GM12878 (cell line): ENCODE data around the gene VCAM1. TPM values are rescaled to one million over a fixed set of nuclear protein-coding genes. Genes with fewer than 3 reads are reported as not detected.

Experiments used
- ATAC-seq: fragments of 200-7000 bp; cut with Tn5 transposase; 3 replicates; pipeline ENCODE4 v1.9.1; 2020; ENCODE audit warnings: mild to moderate bottlenecking, moderate library complexity
- BruUV-seq: library from RNA; stranded (reverse); fragments of 400-500 nt; replicated peaks from 2 replicates; lab custom pipeline; 2021; lab: Mats Ljungman, UMichigan
- CTCF ChIA-PET: fragments of 300-600 bp; sonication (Branson Sonifier 250); formaldehyde crosslinking; extraction: SDS; loops from one replicate; lab custom pipeline; 2021; ENCODE audit warnings: inconsistent platforms; lab: Yijun Ruan, JAX
- POLR2A ChIA-PET: fragments of 350-600 bp; formaldehyde crosslinking; extraction: SDS; loops from one replicate; lab custom pipeline; 2021; ENCODE audit warnings: inconsistent platforms; lab: Charles Lee
- RAD21 ChIA-PET: fragments of 300-600 bp; sonication (Branson Sonifier 250); formaldehyde crosslinking; loops from one replicate; lab custom pipeline; 2023; ENCODE audit warnings: antibody characterized with exemption; ENCODE audit not compliant: unreplicated experiment; lab: Charles Lee
- SMC1A ChIA-PET: fragments of 300-600 bp; sonication (Branson Sonifier 250); formaldehyde crosslinking; loops from one replicate; lab custom pipeline; 2023; ENCODE audit not compliant: unreplicated experiment, uncharacterized antibody; lab: Charles Lee
- DNase-seq: peaks from one replicate; pipeline ENCODE4 v3.0.0-alpha.2; 2011; ENCODE audit warnings: low read depth, low spot score
- FAIRE-seq: peaks from 3 replicates; lab custom pipeline; 2011; peaks lifted over from hg19 to GRCh38; lab: Jason Lieb, UNC
- H2AFZ ChIP-seq: 2 replicates; pipeline ENCODE4 v1.6.0; 2011; ENCODE audit warnings: low read depth, low read length, control low read depth; ENCODE audit not compliant: control insufficient read depth
- H3K27ac ChIP-seq: 2 replicates; pipeline ENCODE4 v1.5.1; 2011; ENCODE audit warnings: control low read depth; ENCODE audit not compliant: control insufficient read depth, insufficient read depth
- H3K27me3 ChIP-seq, 2 experiments: replicated peaks in 1 of 2; 2 replicates each; pipeline versions ENCODE4 v1.6.0 to v1.6.1; 2011; ENCODE audit warnings: low read length in 1 of 2; ENCODE audit not compliant: control insufficient read depth in 2 of 2, insufficient read depth in 2 of 2
- H3K36me3 ChIP-seq, 2 experiments: 2 replicates each; pipeline ENCODE4 v1.5.1; 2011; ENCODE audit warnings: low read length in 1 of 2; ENCODE audit not compliant: control insufficient read depth in 2 of 2, insufficient read depth in 2 of 2
- H3K4me1 ChIP-seq: 2 replicates; pipeline ENCODE4 v1.6.1; 2011; ENCODE audit warnings: mild to moderate bottlenecking, low read length, moderate library complexity, mixed read lengths; ENCODE audit not compliant: control insufficient read depth, insufficient read depth
- H3K4me2 ChIP-seq: 2 replicates; pipeline ENCODE4 v1.6.0; 2011; ENCODE audit warnings: control low read depth; ENCODE audit not compliant: control insufficient read depth, insufficient read depth
- H3K4me3 ChIP-seq: fragments of 200-600 bp; sonication (generic); 2 replicates; pipeline ENCODE4 v1.5.1; 2016
- H3K79me2 ChIP-seq: 2 replicates; pipeline ENCODE4 v1.6.0; 2011; ENCODE audit warnings: low read length; ENCODE audit not compliant: control insufficient read depth, insufficient read depth
- H3K9ac ChIP-seq: 2 replicates; pipeline ENCODE4 v1.8.0; 2011; ENCODE audit warnings: low read length, control low read depth, mixed read lengths; ENCODE audit not compliant: control insufficient read depth, insufficient read depth
- H3K9me3 ChIP-seq: replicated peaks from 3 replicates; pipeline ENCODE4 v1.5.1; 2011; ENCODE audit warnings: mild to moderate bottlenecking, low read length; ENCODE audit not compliant: control insufficient read depth, insufficient read depth
- H4K20me1 ChIP-seq: 2 replicates; pipeline ENCODE4 v1.6.0; 2011; ENCODE audit not compliant: control insufficient read depth, insufficient read depth
- ATF7 ChIP-seq: fragments of 450-650 bp; IDR thresholded peaks from 2 replicates; pipeline ENCODE4 v1.6.1; 2016; ENCODE audit warnings: low read depth, mild to moderate bottlenecking
- CBFB ChIP-seq: IDR thresholded peaks from 2 replicates; pipeline ENCODE4 v1.6.1; 2016; ENCODE audit warnings: antibody characterized with exemption, low read depth
- EP300 ChIP-seq, 2 experiments: fragments of 150-350 bp in 1 of 2; IDR thresholded peaks; 2 replicates each; pipeline ENCODE4 v1.6.1; 2011 to 2012; ENCODE audit warnings: low read depth in 2 of 2, low read length in 2 of 2, borderline replicate concordance in 1 of 2, improper control_type of control experiment in 1 of 2, inconsistent platforms in 1 of 2; ENCODE audit not compliant: control insufficient read depth in 1 of 2
- NR2C2 ChIP-seq: IDR thresholded peaks from 2 replicates; pipeline ENCODE4 v1.6.1; 2011; ENCODE audit warnings: borderline replicate concordance, low read depth; ENCODE audit not compliant: control insufficient read depth, insufficient read length
- PML ChIP-seq: IDR thresholded peaks from 2 replicates; pipeline ENCODE4 v1.6.1; 2012; ENCODE audit warnings: low read length, inconsistent platforms
- POLR2A ChIP-seq: IDR thresholded peaks from 2 replicates; pipeline ENCODE4 v1.6.1; 2011; ENCODE audit warnings: low read depth, mild to moderate bottlenecking, low read length
- RAD51 ChIP-seq: fragments of 450-650 bp; IDR thresholded peaks from 2 replicates; pipeline ENCODE4 v1.6.1; 2016; ENCODE audit warnings: moderate library complexity, mild to moderate bottlenecking, inconsistent platforms
- TARDBP ChIP-seq: IDR thresholded peaks from 2 replicates; pipeline ENCODE4 v1.6.1; 2016; ENCODE audit warnings: borderline replicate concordance
- TCF7 ChIP-seq: IDR thresholded peaks from 2 replicates; pipeline ENCODE4 v1.6.1; 2014; ENCODE audit warnings: antibody characterized with exemption, borderline replicate concordance
- ZNF274 ChIP-seq: IDR thresholded peaks from one replicate; pipeline ENCODE4 v1.8.0; 2011; ENCODE audit not compliant: insufficient read length, insufficient read depth
- ZZZ3 ChIP-seq: IDR thresholded peaks from 2 replicates; pipeline ENCODE4 v1.6.1; 2011; ENCODE audit warnings: low read depth; ENCODE audit not compliant: control insufficient read depth, insufficient read length
- in situ Hi-C: fragments of 300-500 bp; cut with MboI; formaldehyde crosslinking; loops from 9 replicates; pipeline ENCODE4 v1.14.3; 2018; ENCODE audit warnings: mixed read lengths
- intact Hi-C: fragments of 100-400 bp; cut with micrococcal nuclease; formaldehyde crosslinking; loops from one replicate; pipeline ENCODE4 v1.14.2; 2022; ENCODE audit not compliant: unreplicated experiment
- polyA plus RNA-seq, 11 experiments: library from polyadenylated mRNA; depleted of rRNA in 4 of 11; unstranded in 6 of 11; stranded (reverse) in 5 of 11; fragments of >200 nt; fragmentation: Nextera tagmentation in 4 of 11; fragmentation: Illumina TruSeq in 1 of 11; extraction: Ambion mirVana in 4 of 11; extraction: Trizol in 1 of 11; gene quantifications; 1 replicate in 1 of 11; 2 replicates in 10 of 11; pipeline versions ENCODE4 v1.2.1 to v1.2.3, GENCODE V29; 2011 to 2016; ENCODE audit warnings: inconsistent platforms in 2 of 11, missing spikeins in 2 of 11, low read depth in 1 of 11
- total RNA-seq, 4 experiments: library from RNA; depleted of rRNA in 3 of 4; stranded (reverse); fragments of >200 nt in 3 of 4; fragmentation: Illumina TruSeq in 1 of 4; extraction: Trizol in 1 of 4; gene quantifications; 2 replicates each; pipeline versions ENCODE4 v1.2.1 to v1.2.3, GENCODE V29; 2013 to 2021
- TF ChIP-seq, protein P1 (sequence below): fragments of 450-650 bp; IDR thresholded peaks from 2 replicates; pipeline ENCODE4 v1.6.1; 2017; ENCODE audit warnings: mild to moderate bottlenecking, moderate library complexity
- TF ChIP-seq, protein P2 (sequence below): IDR thresholded peaks from 2 replicates; pipeline ENCODE4 v1.6.1; 2012; ENCODE audit warnings: low read depth, low read length, improper control_type of control experiment
- TF ChIP-seq, protein P3 (sequence below): IDR thresholded peaks from 2 replicates; pipeline ENCODE4 v1.6.1; 2012; ENCODE audit warnings: low read depth, low read length, improper control_type of control experiment
- TF ChIP-seq, protein P4 (sequence below): IDR thresholded peaks from 2 replicates; pipeline ENCODE4 v1.6.1; 2012; ENCODE audit warnings: low read depth, low read length, improper control_type of control experiment

VCAM1 gene
- total and polyA plus RNA-seq, 10 of the 15 experiments (the other 5 are each of a cell fraction or from before 2014, with no cell fraction given), result 5.0 to 13.6 (median 7.4) TPM

DNA sequence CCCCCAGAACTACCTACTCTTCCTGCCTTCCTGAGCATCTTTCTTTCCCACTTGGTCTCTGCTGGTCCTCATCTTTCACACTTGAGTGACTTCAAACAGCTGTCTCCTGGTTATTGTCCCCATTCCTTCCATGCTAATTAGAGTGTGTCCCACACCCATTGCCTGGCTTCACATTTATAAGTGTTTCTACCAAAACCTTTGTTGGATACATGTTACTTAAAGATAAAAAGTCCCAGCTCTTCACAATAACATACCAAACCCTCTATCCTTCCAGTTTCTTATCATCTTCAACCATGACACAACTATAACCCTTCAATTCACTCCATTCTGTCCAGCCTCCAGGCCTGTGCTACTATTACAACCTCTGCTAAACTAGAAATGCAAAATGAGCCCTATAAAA lies 41.0 kb downstream of the VCAM1 start:
- no TSS peak for BruUV-seq
- SMC1A ChIA-PET, result interaction anchor here (1.2 kb wide), 1 partner anchor 10 kb away, joined by 3 read pairs; no protein-coding TSS in a partner anchor
- FAIRE-seq, result no peak
- H3K9ac ChIP-seq, result no peak overlapping the region
- no peak overlapping the region for H3K4me2 ChIP-seq
- intact Hi-C loops, result no loop called here
- no peaks in the 10 kb centered on the region for H3K79me2 ChIP-seq
- no peaks in the 10 kb centered on the region for H3K9me3 ChIP-seq
- no peaks in the 10 kb centered on the region for H3K36me3 ChIP-seq
- POLR2A ChIA-PET, result no interaction called here
- H2AFZ ChIP-seq, result no peak overlapping the region
- ATAC-seq, result no peak
- DNase-seq, result no peak
- no peak overlapping the region for H3K27ac ChIP-seq
- CTCF ChIA-PET, result no interaction called here
- no peaks in the 10 kb centered on the region for H4K20me1 ChIP-seq
- H3K4me3 ChIP-seq, result no peak overlapping the region
- RAD21 ChIA-PET, result no interaction called here
- no peaks in the 10 kb centered on the region; a peak in 1 of 4 replicates for H3K27me3 ChIP-seq
- no peaks in the 10 kb centered on the region for H3K4me1 ChIP-seq
- TF ChIP-seq ZZZ3 (no peak), TCF7 (no peak), PML (no peak), POLR2A (no peak), ATF7 (no peak), NR2C2 (no peak), EP300 (IDR thresholded peaks at IDR 0.05; ENCODE audit: borderline replicate concordance in 1 of 2, control insufficient read depth in 1 of 2, low read depth in 2 of 2, low read length in 2 of 2) (no peak), RAD51 (no peak), ZNF274 (no peak), TARDBP (no peak), CBFB (no peak)
- TF ChIP-seq, protein P1, sequence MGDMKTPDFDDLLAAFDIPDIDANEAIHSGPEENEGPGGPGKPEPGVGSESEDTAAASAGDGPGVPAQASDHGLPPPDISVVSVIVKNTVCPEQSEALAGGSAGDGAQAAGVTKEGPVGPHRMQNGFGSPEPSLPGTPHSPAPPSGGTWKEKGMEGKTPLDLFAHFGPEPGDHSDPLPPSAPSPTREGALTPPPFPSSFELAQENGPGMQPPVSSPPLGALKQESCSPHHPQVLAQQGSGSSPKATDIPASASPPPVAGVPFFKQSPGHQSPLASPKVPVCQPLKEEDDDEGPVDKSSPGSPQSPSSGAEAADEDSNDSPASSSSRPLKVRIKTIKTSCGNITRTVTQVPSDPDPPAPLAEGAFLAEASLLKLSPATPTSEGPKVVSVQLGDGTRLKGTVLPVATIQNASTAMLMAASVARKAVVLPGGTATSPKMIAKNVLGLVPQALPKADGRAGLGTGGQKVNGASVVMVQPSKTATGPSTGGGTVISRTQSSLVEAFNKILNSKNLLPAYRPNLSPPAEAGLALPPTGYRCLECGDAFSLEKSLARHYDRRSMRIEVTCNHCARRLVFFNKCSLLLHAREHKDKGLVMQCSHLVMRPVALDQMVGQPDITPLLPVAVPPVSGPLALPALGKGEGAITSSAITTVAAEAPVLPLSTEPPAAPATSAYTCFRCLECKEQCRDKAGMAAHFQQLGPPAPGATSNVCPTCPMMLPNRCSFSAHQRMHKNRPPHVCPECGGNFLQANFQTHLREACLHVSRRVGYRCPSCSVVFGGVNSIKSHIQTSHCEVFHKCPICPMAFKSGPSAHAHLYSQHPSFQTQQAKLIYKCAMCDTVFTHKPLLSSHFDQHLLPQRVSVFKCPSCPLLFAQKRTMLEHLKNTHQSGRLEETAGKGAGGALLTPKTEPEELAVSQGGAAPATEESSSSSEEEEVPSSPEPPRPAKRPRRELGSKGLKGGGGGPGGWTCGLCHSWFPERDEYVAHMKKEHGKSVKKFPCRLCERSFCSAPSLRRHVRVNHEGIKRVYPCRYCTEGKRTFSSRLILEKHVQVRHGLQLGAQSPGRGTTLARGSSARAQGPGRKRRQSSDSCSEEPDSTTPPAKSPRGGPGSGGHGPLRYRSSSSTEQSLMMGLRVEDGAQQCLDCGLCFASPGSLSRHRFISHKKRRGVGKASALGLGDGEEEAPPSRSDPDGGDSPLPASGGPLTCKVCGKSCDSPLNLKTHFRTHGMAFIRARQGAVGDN, result no peak
- TF ChIP-seq, protein P2, sequence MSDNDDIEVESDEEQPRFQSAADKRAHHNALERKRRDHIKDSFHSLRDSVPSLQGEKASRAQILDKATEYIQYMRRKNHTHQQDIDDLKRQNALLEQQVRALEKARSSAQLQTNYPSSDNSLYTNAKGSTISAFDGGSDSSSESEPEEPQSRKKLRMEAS, result no peak
- TF ChIP-seq, protein P3, sequence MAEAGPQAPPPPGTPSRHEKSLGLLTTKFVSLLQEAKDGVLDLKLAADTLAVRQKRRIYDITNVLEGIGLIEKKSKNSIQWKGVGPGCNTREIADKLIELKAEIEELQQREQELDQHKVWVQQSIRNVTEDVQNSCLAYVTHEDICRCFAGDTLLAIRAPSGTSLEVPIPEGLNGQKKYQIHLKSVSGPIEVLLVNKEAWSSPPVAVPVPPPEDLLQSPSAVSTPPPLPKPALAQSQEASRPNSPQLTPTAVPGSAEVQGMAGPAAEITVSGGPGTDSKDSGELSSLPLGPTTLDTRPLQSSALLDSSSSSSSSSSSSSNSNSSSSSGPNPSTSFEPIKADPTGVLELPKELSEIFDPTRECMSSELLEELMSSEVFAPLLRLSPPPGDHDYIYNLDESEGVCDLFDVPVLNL, result no peak
- TF ChIP-seq, protein P4, sequence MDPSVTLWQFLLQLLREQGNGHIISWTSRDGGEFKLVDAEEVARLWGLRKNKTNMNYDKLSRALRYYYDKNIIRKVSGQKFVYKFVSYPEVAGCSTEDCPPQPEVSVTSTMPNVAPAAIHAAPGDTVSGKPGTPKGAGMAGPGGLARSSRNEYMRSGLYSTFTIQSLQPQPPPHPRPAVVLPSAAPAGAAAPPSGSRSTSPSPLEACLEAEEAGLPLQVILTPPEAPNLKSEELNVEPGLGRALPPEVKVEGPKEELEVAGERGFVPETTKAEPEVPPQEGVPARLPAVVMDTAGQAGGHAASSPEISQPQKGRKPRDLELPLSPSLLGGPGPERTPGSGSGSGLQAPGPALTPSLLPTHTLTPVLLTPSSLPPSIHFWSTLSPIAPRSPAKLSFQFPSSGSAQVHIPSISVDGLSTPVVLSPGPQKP, result no peak
- in situ Hi-C loops, result no loop called here
